SKM-1 (cell line): ENCODE results near the gene SAV1.
"Not testable (repeated sequence)": the region's sequence is repeated elsewhere in the genome, so short reads cannot be mapped to it uniquely, and the experiment has no call there.

ENCODE experiments used
- DNase-seq: peaks from one replicate; lab custom pipeline; 2025; ENCODE audit not compliant: unreplicated experiment; lab: John Stamatoyannopoulos, UW

Gene SAV1

GRCh38 chr14:50667996-50668825, at the start of gene SAV1:
Gene SAV1, minus strand, starts transcription at chr14:50668306. Its CDS starts 339 bp downstream, at chr14:50667967.
- no peak for DNase-seq

GRCh38 chr14:50717811-50718210, 49.7 kb upstream of the SAV1 start:
- DNase-seq: no peak

- DNase-seq: no peak
Observed at GRCh38 chr14:50714450-50715073, 46.5 kb upstream of the SAV1 start.

- no peak for DNase-seq
Observed at GRCh38 chr14:50711043-50711442, 42.9 kb upstream of the SAV1 start.

- DNase-seq: no peak
Observed at GRCh38 chr14:50705026-50705593, 37.0 kb upstream of the SAV1 start.

GRCh38 chr14:50704454-50705010, 36.4 kb upstream of the SAV1 start:
- no peak for DNase-seq

- DNase-seq: no peak
Observed at GRCh38 chr14:50697659-50698290, 29.7 kb upstream of the SAV1 start.

- not testable (repeated sequence) for DNase-seq
Observed at GRCh38 chr14:50694260-50694659, 26.2 kb upstream of the SAV1 start.

GRCh38 chr14:50688875-50689274, 20.8 kb upstream of the SAV1 start:
- no peak for DNase-seq

GRCh38 chr14:50679674-50680073, 11.6 kb upstream of the SAV1 start:
- no peak for DNase-seq

- no peak for DNase-seq
Observed at GRCh38 chr14:50678163-50678562, 10.1 kb upstream of the SAV1 start.

- DNase-seq: peak; percentile 1
Observed at GRCh38 chr14:50677527-50678063, 9.5 kb upstream of the SAV1 start.

GRCh38 chr14:50676814-50677516, 8.9 kb upstream of the SAV1 start:
- DNase-seq: no peak

GRCh38 chr14:50675597-50675996, 7.5 kb upstream of the SAV1 start:
- DNase-seq: no peak

- no peak for DNase-seq
Observed at GRCh38 chr14:50670866-50671256, 2.8 kb upstream of the SAV1 start.

GRCh38 chr14:50670196-50670865, 2.2 kb upstream of the SAV1 start:
- no peak for DNase-seq

GRCh38 chr14:50669441-50669986, 1.4 kb upstream of the SAV1 start:
- no peak for DNase-seq

GRCh38 chr14:50668826-50669143, 679 bp upstream of the SAV1 start:
- DNase-seq: no peak

- no peak for DNase-seq
Observed at GRCh38 chr14:50667684-50667995, 466 bp downstream of the SAV1 start.
